Measurements from ENCODE around the gene RASSF3. TPM values are rescaled to one million over a fixed set of nuclear protein-coding genes. Genes with fewer than 3 reads are reported as not detected.
A peak's percentile ranks its signal among the peaks of the same experiment; 100 is the strongest.
"Not testable (repeated sequence)": the region's sequence is repeated elsewhere in the genome, so short reads cannot be mapped to it uniquely, and the experiment has no call there.

RASSF3 gene
- total RNA-seq, 1 donor from 2014 or later = 28.2 TPM

DNA sequence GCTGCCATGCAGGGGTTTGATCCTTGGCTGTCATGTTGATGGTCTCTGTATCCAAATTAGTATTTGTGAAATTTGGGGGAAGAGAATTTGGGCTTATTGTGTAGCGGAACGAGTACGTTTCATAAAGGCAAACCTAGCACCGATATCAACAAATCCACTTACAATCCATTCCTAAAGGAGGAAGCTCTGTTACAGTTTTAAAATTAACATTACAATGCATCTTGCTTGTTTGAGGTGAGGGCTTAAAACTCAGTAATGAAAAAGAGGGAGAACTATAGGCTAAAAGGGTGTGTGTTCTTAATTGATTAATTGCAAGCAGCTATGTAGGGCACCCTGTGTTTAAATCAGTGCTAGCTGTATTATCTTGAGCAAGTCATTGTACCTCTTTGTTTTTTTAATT, 13.7 kb downstream of the RASSF3 start:
- Mint-ChIP-seq H3K4me3 (ENCODE audit: unreplicated experiment) (no peak overlapping the region), H3K27ac (ENCODE audit: unreplicated experiment) (peak overlapping the region; percentile 38), H3K27me3 (ENCODE audit: unreplicated experiment) (no peaks in the 10 kb centered on the region), H3K9me3 (ENCODE audit: unreplicated experiment) (no peaks in the 10 kb centered on the region), H3K36me3 (ENCODE audit: unreplicated experiment) (no peaks in the 10 kb centered on the region), H3K4me1 (ENCODE audit: low read depth, unreplicated experiment) (peaks cover 10% of the 10 kb centered on the region)
- no peak for TF ChIP-seq CTCF (IDR thresholded peaks at IDR 0.05; ENCODE audit: partially characterized antibody, unreplicated experiment)
- DNase-seq = no peak

DNA sequence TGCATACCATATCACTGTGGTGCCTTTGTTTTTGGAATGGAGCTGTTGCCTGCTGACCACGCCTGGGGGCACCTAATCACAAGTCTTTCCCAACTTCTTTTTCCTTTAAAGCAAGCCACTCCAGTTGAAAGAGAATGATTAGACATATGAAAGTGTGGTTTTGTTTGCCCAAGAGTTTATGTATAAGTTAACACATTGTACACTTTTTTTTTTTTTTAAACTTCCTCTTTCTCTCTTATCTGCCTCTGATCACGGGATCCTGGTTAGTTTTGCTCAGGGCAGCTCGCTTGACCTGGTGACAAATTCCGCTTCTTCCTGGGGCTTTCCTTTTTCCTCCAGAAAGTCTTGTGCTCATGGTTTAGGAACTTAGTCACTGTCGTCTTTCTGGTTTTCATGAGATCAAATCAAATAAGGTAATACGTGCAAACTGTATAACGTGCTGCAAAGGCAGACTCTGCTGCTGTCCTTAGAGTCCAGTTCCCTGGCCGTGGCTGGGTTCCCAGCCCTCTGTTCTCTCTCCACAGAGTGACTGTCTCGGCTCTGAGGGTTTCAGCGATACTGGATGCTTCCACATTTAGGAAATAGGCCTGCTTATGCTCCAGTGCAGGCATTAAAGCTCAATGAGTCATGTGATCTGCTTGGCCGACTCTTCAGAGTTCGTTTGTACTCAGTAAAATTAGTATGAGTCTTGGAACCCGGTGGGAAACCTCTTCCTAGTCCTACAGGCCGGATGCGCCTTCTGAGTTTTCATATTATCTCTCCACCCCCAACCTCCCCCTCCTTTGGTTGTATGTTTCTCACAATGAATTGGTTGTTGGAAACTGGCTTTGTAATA, 15.2 kb downstream of the RASSF3 start:
- DNase-seq = no peak
- Mint-ChIP-seq H3K9me3 (ENCODE audit: unreplicated experiment) (no peaks in the 10 kb centered on the region), H3K4me3 (ENCODE audit: unreplicated experiment) (peak overlapping the region; percentile 39)

DNA sequence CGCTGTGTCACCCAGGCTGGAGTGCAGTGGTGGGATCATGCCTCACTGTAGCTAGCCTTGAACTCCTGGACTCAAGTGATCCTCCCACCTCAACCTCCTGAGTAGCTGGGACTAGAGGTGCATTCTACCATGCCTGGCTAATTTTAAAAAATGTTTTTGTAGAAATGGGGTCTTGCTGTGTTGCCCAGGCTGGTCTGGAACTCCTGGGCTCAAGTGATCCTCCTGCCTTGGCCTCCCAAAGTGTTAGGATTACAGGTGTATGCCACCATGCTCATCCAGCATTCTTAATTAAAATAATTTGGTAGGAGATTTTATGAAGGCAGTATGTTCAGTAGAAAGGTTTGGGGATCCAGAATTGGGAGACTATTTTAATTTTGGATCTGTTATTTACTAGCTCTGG, 16.3 kb downstream of the RASSF3 start:
- H3K4me1 Mint-ChIP-seq (ENCODE audit: low read depth, unreplicated experiment) = peaks cover 14% of the 10 kb centered on the region
- not testable (repeated sequence) for DNase-seq; H3K36me3 Mint-ChIP-seq (ENCODE audit: unreplicated experiment); H3K9me3 Mint-ChIP-seq (ENCODE audit: unreplicated experiment); H3K27ac Mint-ChIP-seq (ENCODE audit: unreplicated experiment); H3K27me3 Mint-ChIP-seq (ENCODE audit: unreplicated experiment); H3K4me3 Mint-ChIP-seq (ENCODE audit: unreplicated experiment)

More for the DNA sequence above, 15.2 kb downstream of the RASSF3 start:
- Mint-ChIP-seq H3K27me3 (ENCODE audit: unreplicated experiment) (no peaks in the 10 kb centered on the region), H3K4me1 (ENCODE audit: low read depth, unreplicated experiment) (peaks cover 11% of the 10 kb centered on the region), H3K36me3 (ENCODE audit: unreplicated experiment) (peaks cover 2% of the 10 kb centered on the region), H3K27ac (ENCODE audit: unreplicated experiment) (no peak overlapping the region)
- no peak for TF ChIP-seq CTCF (IDR thresholded peaks at IDR 0.05; ENCODE audit: partially characterized antibody, unreplicated experiment)

DNA sequence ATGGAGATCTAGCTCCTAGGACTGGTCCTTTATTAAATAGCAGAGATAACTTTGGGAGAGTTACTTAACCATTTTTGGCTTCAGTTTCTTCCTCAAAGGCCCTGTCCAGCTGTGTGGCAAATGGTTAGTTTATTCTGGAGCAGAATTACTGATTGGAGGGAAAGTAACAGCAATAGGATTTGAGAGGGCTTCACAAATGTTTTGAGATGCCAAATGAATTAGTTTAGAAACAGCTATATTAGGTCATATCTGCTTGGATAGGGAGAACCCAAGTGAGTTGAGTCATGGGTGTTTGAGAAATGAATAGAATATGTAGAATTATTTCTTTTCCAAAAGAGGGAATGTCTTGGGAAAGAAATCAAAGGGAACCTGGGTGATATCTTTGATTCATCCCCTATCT, 17.5 kb downstream of the RASSF3 start:
- no peak overlapping the region for H3K27ac Mint-ChIP-seq (ENCODE audit: unreplicated experiment)
- no peak for TF ChIP-seq CTCF (IDR thresholded peaks at IDR 0.05; ENCODE audit: partially characterized antibody, unreplicated experiment)

DNA sequence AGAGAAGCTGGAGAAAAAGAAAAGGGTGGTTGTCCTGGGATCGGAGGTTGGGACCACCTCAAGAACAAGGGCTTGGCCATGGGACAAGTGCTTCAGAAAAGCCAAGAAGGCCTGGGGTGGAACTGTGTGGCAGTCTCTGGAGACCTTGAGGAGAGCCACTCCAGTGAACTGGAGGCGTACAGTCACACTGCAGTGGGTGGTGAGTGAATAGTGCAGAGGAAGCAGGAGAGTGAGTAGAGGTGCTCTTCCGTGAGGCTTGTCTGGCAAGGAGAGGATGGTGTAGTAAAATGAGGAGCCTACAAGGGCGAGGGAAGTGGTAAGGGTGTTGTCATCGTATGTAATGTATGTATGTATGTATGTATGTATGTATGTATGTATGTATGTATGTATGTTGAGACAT, 20.9 kb downstream of the RASSF3 start:
- H3K9me3 Mint-ChIP-seq (ENCODE audit: unreplicated experiment) = peaks cover 1% of the 10 kb centered on the region
- peaks cover 7% of the 10 kb centered on the region for H3K27me3 Mint-ChIP-seq (ENCODE audit: unreplicated experiment)
- H3K36me3 Mint-ChIP-seq (ENCODE audit: unreplicated experiment) = peaks cover 14% of the 10 kb centered on the region
- DNase-seq = no peak
- no peak overlapping the region for H3K4me3 Mint-ChIP-seq (ENCODE audit: unreplicated experiment)
- H3K27ac Mint-ChIP-seq (ENCODE audit: unreplicated experiment) = no peak overlapping the region
- H3K4me1 Mint-ChIP-seq (ENCODE audit: low read depth, unreplicated experiment) = peaks cover 10% of the 10 kb centered on the region
- no peak for TF ChIP-seq CTCF (IDR thresholded peaks at IDR 0.05; ENCODE audit: partially characterized antibody, unreplicated experiment)

More for the DNA sequence above, 17.5 kb downstream of the RASSF3 start:
- Mint-ChIP-seq H3K4me1 (ENCODE audit: low read depth, unreplicated experiment) (peaks cover 14% of the 10 kb centered on the region), H3K36me3 (ENCODE audit: unreplicated experiment) (peaks cover 9% of the 10 kb centered on the region), H3K9me3 (ENCODE audit: unreplicated experiment) (no peaks in the 10 kb centered on the region), H3K27me3 (ENCODE audit: unreplicated experiment) (peaks cover 5% of the 10 kb centered on the region), H3K4me3 (ENCODE audit: unreplicated experiment) (no peak overlapping the region)
- DNase-seq = no peak

All from glutamatergic neuron (in vitro differentiated cells).